ENCODE results near the gene LYSMD1.
A peak's percentile ranks its signal among the peaks of the same experiment; 100 is the strongest.

Gene LYSMD1

GRCh38 chr1:151166505-151166956 lies 829 bp upstream of the LYSMD1 start:
- Histone ChIP-seq H3K27me3 (ENCODE audit: control insufficient read depth, insufficient read depth, low read length) (no peaks in the 10 kb centered on the region), H3K4me1 (ENCODE audit: control insufficient read depth, insufficient read depth, low read length) (peaks cover 11% of the 10 kb centered on the region), H3K9ac (ENCODE audit: low read length) (peak overlapping the region; percentile 81), H3K4me3 (ENCODE audit: low read length) (peak overlapping the region; percentile 73), H3K9me3 (ENCODE audit: control insufficient read depth, low read length) (no peaks in the 10 kb centered on the region), H3K36me3 (ENCODE audit: control insufficient read depth, insufficient read depth, low read length) (peaks cover 5% of the 10 kb centered on the region)

GRCh38 chr1:151165281-151165737 lies 393 bp downstream of the LYSMD1 start:
- H3K9ac ChIP-seq (ENCODE audit: low read length) = peak overlapping the region; percentile 78
- H3K4me1 ChIP-seq (ENCODE audit: control insufficient read depth, insufficient read depth, low read length) = peaks cover 11% of the 10 kb centered on the region
- H3K36me3 ChIP-seq (ENCODE audit: control insufficient read depth, insufficient read depth, low read length) = peaks cover 10% of the 10 kb centered on the region
- no peaks in the 10 kb centered on the region for H3K27me3 ChIP-seq (ENCODE audit: control insufficient read depth, insufficient read depth, low read length)
- peak overlapping the region; percentile 73 for H3K4me3 ChIP-seq (ENCODE audit: low read length)
- H3K9me3 ChIP-seq (ENCODE audit: control insufficient read depth, low read length) = no peaks in the 10 kb centered on the region

- Histone ChIP-seq H3K9ac (ENCODE audit: low read length) (peak overlapping the region; percentile 78), H3K27me3 (ENCODE audit: control insufficient read depth, insufficient read depth, low read length) (no peaks in the 10 kb centered on the region), H3K4me3 (ENCODE audit: low read length) (peak overlapping the region; percentile 73), H3K4me1 (ENCODE audit: control insufficient read depth, insufficient read depth, low read length) (peaks cover 11% of the 10 kb centered on the region), H3K9me3 (ENCODE audit: control insufficient read depth, low read length) (no peaks in the 10 kb centered on the region), H3K36me3 (ENCODE audit: control insufficient read depth, insufficient read depth, low read length) (peaks cover 10% of the 10 kb centered on the region)
Observed at GRCh38 chr1:151164732-151165280, 896 bp downstream of the LYSMD1 start.

GRCh38 chr1:151159373-151159772 lies 6.3 kb downstream of the LYSMD1 start:
- no peaks in the 10 kb centered on the region for H3K27me3 ChIP-seq (ENCODE audit: control insufficient read depth, insufficient read depth, low read length)
- peaks cover 9% of the 10 kb centered on the region for H3K36me3 ChIP-seq (ENCODE audit: control insufficient read depth, insufficient read depth, low read length)
- no peak overlapping the region for H3K4me3 ChIP-seq (ENCODE audit: low read length)
- H3K9me3 ChIP-seq (ENCODE audit: control insufficient read depth, low read length) = no peaks in the 10 kb centered on the region
- peaks cover 6% of the 10 kb centered on the region for H3K4me1 ChIP-seq (ENCODE audit: control insufficient read depth, insufficient read depth, low read length)
- H3K9ac ChIP-seq (ENCODE audit: low read length) = no peak overlapping the region

- Histone ChIP-seq H3K9me3 (ENCODE audit: control insufficient read depth, low read length) (no peaks in the 10 kb centered on the region), H3K4me3 (ENCODE audit: low read length) (no peak overlapping the region), H3K36me3 (ENCODE audit: control insufficient read depth, insufficient read depth, low read length) (peaks cover 9% of the 10 kb centered on the region), H3K27me3 (ENCODE audit: control insufficient read depth, insufficient read depth, low read length) (no peaks in the 10 kb centered on the region), H3K9ac (ENCODE audit: low read length) (no peak overlapping the region), H3K4me1 (ENCODE audit: control insufficient read depth, insufficient read depth, low read length) (peaks cover 5% of the 10 kb centered on the region)
Observed at GRCh38 chr1:151158751-151159251, 6.9 kb downstream of the LYSMD1 start.

- no peaks in the 10 kb centered on the region for H3K9me3 ChIP-seq (ENCODE audit: control insufficient read depth, low read length)
- peaks cover 9% of the 10 kb centered on the region for H3K36me3 ChIP-seq (ENCODE audit: control insufficient read depth, insufficient read depth, low read length)
- no peak overlapping the region for H3K9ac ChIP-seq (ENCODE audit: low read length)
- no peak overlapping the region for H3K4me3 ChIP-seq (ENCODE audit: low read length)
- H3K4me1 ChIP-seq (ENCODE audit: control insufficient read depth, insufficient read depth, low read length) = peaks cover 5% of the 10 kb centered on the region
- no peaks in the 10 kb centered on the region for H3K27me3 ChIP-seq (ENCODE audit: control insufficient read depth, insufficient read depth, low read length)
Observed at GRCh38 chr1:151158326-151158725, 7.4 kb downstream of the LYSMD1 start.

GRCh38 chr1:151157067-151157531 lies 8.6 kb downstream of the LYSMD1 start:
- Histone ChIP-seq H3K4me1 (ENCODE audit: control insufficient read depth, insufficient read depth, low read length) (peaks cover 5% of the 10 kb centered on the region), H3K4me3 (ENCODE audit: low read length) (no peak overlapping the region), H3K27me3 (ENCODE audit: control insufficient read depth, insufficient read depth, low read length) (no peaks in the 10 kb centered on the region), H3K9ac (ENCODE audit: low read length) (no peak overlapping the region), H3K36me3 (ENCODE audit: control insufficient read depth, insufficient read depth, low read length) (peaks cover 9% of the 10 kb centered on the region), H3K9me3 (ENCODE audit: control insufficient read depth, low read length) (no peaks in the 10 kb centered on the region)

- H3K4me3 ChIP-seq (ENCODE audit: low read length) = no peak within 1 kb of the TSS
- H3K4me1 ChIP-seq (ENCODE audit: control insufficient read depth, insufficient read depth, low read length) = peaks cover 5% of the 10 kb centered on the region
- H3K9ac ChIP-seq (ENCODE audit: low read length) = no peak within 1 kb of the TSS
- H3K27me3 ChIP-seq (ENCODE audit: control insufficient read depth, insufficient read depth, low read length) = no peaks in the 10 kb centered on the region
- no peaks in the 10 kb centered on the region for H3K9me3 ChIP-seq (ENCODE audit: control insufficient read depth, low read length)
- peaks cover 9% of the 10 kb centered on the region for H3K36me3 ChIP-seq (ENCODE audit: control insufficient read depth, insufficient read depth, low read length)
Observed at GRCh38 chr1:151156515-151156819, 9.2 kb downstream of the LYSMD1 start, which contains the start of gene TNFAIP8L2. Gene TNFAIP8L2, plus strand, starts transcription at chr1:151156649. Its CDS starts 2,049 bp downstream, at chr1:151158698.

GRCh38 chr1:151147665-151148064 lies 18.0 kb downstream of the LYSMD1 start:
- no peaks in the 10 kb centered on the region for H3K9me3 ChIP-seq (ENCODE audit: control insufficient read depth, low read length)
- H3K36me3 ChIP-seq (ENCODE audit: control insufficient read depth, insufficient read depth, low read length) = no peaks in the 10 kb centered on the region
- no peak overlapping the region for H3K4me3 ChIP-seq (ENCODE audit: low read length)
- H3K27me3 ChIP-seq (ENCODE audit: control insufficient read depth, insufficient read depth, low read length) = peaks cover 15% of the 10 kb centered on the region
- H3K4me1 ChIP-seq (ENCODE audit: control insufficient read depth, insufficient read depth, low read length) = peaks cover 20% of the 10 kb centered on the region
- H3K9ac ChIP-seq (ENCODE audit: low read length) = no peak overlapping the region

- Histone ChIP-seq H3K36me3 (ENCODE audit: control insufficient read depth, insufficient read depth, low read length) (no peaks in the 10 kb centered on the region), H3K9ac (ENCODE audit: low read length) (peak overlapping the region; percentile 65), H3K27me3 (ENCODE audit: control insufficient read depth, insufficient read depth, low read length) (peaks cover 15% of the 10 kb centered on the region), H3K4me1 (ENCODE audit: control insufficient read depth, insufficient read depth, low read length) (peaks cover 20% of the 10 kb centered on the region), H3K9me3 (ENCODE audit: control insufficient read depth, low read length) (no peaks in the 10 kb centered on the region), H3K4me3 (ENCODE audit: low read length) (peak overlapping the region; percentile 41)
Observed at GRCh38 chr1:151147132-151147503, 18.6 kb downstream of the LYSMD1 start.

GRCh38 chr1:151146412-151147131 lies 19.1 kb downstream of the LYSMD1 start, which contains the start of gene SEMA6C:
Gene SEMA6C, minus strand, starts transcription at chr1:151146631. Its CDS starts 4,010 bp downstream, at chr1:151142621.
- H3K9me3 ChIP-seq (ENCODE audit: control insufficient read depth, low read length) = no peaks in the 10 kb centered on the region
- H3K9ac ChIP-seq (ENCODE audit: low read length) = peak within 1 kb of the TSS; percentile 65
- H3K27me3 ChIP-seq (ENCODE audit: control insufficient read depth, insufficient read depth, low read length) = peaks cover 15% of the 10 kb centered on the region
- H3K4me1 ChIP-seq (ENCODE audit: control insufficient read depth, insufficient read depth, low read length) = peaks cover 20% of the 10 kb centered on the region
- peak within 1 kb of the TSS; percentile 63 for H3K4me3 ChIP-seq (ENCODE audit: low read length)
- no peaks in the 10 kb centered on the region for H3K36me3 ChIP-seq (ENCODE audit: control insufficient read depth, insufficient read depth, low read length)

GRCh38 chr1:151146072-151146411 lies 19.7 kb downstream of the LYSMD1 start:
- peak overlapping the region; percentile 65 for H3K9ac ChIP-seq (ENCODE audit: low read length)
- H3K9me3 ChIP-seq (ENCODE audit: control insufficient read depth, low read length) = no peaks in the 10 kb centered on the region
- peaks cover 15% of the 10 kb centered on the region for H3K27me3 ChIP-seq (ENCODE audit: control insufficient read depth, insufficient read depth, low read length)
- no peaks in the 10 kb centered on the region for H3K36me3 ChIP-seq (ENCODE audit: control insufficient read depth, insufficient read depth, low read length)
- H3K4me3 ChIP-seq (ENCODE audit: low read length) = peak overlapping the region; percentile 63
- peaks cover 20% of the 10 kb centered on the region for H3K4me1 ChIP-seq (ENCODE audit: control insufficient read depth, insufficient read depth, low read length)

Data from mucosa of stomach (tissue), 1 donor.